Measurements from ENCODE around the gene CA7.

The CA7 gene

GRCh38 chr16:66834746-66835145 is 9.5 kb upstream of the CA7 start:
- Mint-ChIP-seq H3K4me3 (no peak overlapping the region), H3K27ac (no peak overlapping the region), H3K36me3 (no peaks in the 10 kb centered on the region), H3K9me3 (peaks cover 2% of the 10 kb centered on the region), H3K4me1 (no peaks in the 10 kb centered on the region), H3K27me3 (peaks cover 7% of the 10 kb centered on the region)
- ATAC-seq (ENCODE audit: low read depth) (no peak), DNase-seq (ENCODE audit: low spot score in 2 of 2) (no peak)

DNA sequence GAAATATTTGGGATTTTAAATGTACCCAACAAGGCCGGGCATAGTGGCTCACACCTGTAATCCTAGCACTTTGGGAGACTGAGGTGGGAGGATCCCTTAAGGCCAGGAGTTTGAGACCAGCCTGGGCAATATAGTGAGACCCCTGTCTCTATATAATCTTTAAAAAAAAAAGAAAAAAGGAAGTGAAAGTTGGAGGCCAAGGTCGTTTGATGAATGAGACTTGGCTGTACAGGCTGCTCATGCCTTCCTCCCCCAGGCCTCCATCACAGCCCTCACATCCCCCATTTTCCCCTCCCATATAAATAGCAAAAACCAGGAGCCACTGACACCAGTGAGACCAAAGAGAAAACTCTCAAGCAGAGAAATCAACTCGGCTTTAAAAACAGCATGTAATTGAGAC is 3.3 kb upstream of the CA7 start:
- DNase-seq (ENCODE audit: low spot score in 2 of 2), result no peak
- H3K27ac Mint-ChIP-seq, result no peak overlapping the region
- H3K27me3 Mint-ChIP-seq, result peaks cover 18% of the 10 kb centered on the region
- no peak overlapping the region for H3K4me3 Mint-ChIP-seq
- H3K4me1 Mint-ChIP-seq, result peaks cover 5% of the 10 kb centered on the region
- peaks cover 4% of the 10 kb centered on the region for H3K9me3 Mint-ChIP-seq
- no peak for ATAC-seq (ENCODE audit: low read depth)
- H3K36me3 Mint-ChIP-seq, result no peaks in the 10 kb centered on the region

GRCh38 chr16:66841366-66841765 is 2.8 kb upstream of the CA7 start:
- no peak for DNase-seq (ENCODE audit: low spot score in 2 of 2)
- H3K27ac Mint-ChIP-seq, result no peak overlapping the region
- H3K4me1 Mint-ChIP-seq, result peaks cover 8% of the 10 kb centered on the region
- no peak for ATAC-seq (ENCODE audit: low read depth)
- no peak overlapping the region for H3K4me3 Mint-ChIP-seq
- peaks cover 20% of the 10 kb centered on the region for H3K27me3 Mint-ChIP-seq
- no peaks in the 10 kb centered on the region for H3K36me3 Mint-ChIP-seq
- H3K9me3 Mint-ChIP-seq, result peaks cover 4% of the 10 kb centered on the region

DNA sequence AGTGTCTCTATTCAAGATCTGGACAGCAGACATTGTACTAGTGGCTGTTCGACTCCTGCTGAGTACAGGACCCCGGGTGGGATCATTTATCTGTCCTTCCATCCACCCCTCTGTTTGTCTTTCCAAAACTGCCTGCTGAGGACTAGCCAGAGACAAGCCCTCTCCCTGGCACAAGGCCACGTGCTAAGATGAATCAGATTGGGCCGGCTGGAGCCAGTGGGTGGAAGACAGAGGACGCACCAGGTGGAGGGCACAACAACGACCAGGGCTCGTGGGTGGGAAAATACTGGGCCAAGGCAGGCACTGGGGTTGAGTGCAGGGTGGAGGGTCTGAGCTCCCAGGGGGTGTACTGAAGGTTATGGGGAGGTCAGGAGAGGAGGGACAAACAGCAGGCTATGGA is 1.4 kb upstream of the CA7 start:
- H3K9me3 Mint-ChIP-seq, result peaks cover 4% of the 10 kb centered on the region
- no peaks in the 10 kb centered on the region for H3K36me3 Mint-ChIP-seq
- ATAC-seq (ENCODE audit: low read depth), result no peak
- peaks cover 22% of the 10 kb centered on the region for H3K27me3 Mint-ChIP-seq
- no peak overlapping the region for H3K27ac Mint-ChIP-seq
- no peak overlapping the region for H3K4me3 Mint-ChIP-seq
- H3K4me1 Mint-ChIP-seq, result peaks cover 8% of the 10 kb centered on the region
- no peak for DNase-seq (ENCODE audit: low spot score in 2 of 2)

- Mint-ChIP-seq H3K27ac (no peak overlapping the region), H3K4me1 (peaks cover 8% of the 10 kb centered on the region), H3K4me3 (peak overlapping the region; percentile 62), H3K36me3 (no peaks in the 10 kb centered on the region), H3K27me3 (peaks cover 22% of the 10 kb centered on the region), H3K9me3 (peaks cover 4% of the 10 kb centered on the region)
- ATAC-seq (ENCODE audit: low read depth) (no peak), DNase-seq (ENCODE audit: low spot score in 2 of 2) (no peak)
Observed at GRCh38 chr16:66843191-66843590, 1.0 kb upstream of the CA7 start.

- DNase-seq (ENCODE audit: low spot score in 2 of 2) (no peak), ATAC-seq (ENCODE audit: low read depth) (no peak)
- Mint-ChIP-seq H3K27ac (no peak overlapping the region), H3K36me3 (no peaks in the 10 kb centered on the region), H3K27me3 (peaks cover 25% of the 10 kb centered on the region), H3K4me3 (peak overlapping the region; percentile 62), H3K9me3 (peaks cover 2% of the 10 kb centered on the region), H3K4me1 (peaks cover 8% of the 10 kb centered on the region)
Observed at GRCh38 chr16:66844009-66844341, 239 bp upstream of the CA7 start.

DNA sequence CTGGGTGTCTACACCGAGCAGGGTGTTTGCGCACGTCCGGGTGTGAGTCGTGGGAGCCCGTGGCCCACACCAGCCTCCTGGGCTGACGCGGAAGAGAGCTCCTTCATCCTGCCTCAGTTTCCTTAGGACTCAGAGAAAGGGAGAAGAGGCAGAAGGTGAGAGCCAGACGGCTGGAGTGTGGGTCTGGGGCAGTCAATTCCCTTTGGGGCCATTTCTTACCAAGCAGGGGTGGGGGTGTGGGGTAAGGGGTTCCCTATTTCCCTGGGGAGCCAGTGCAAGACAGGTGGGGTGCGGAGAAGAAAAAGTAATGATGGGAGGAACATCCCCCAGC is 831 bp downstream of the CA7 start:
- Mint-ChIP-seq H3K36me3 (no peaks in the 10 kb centered on the region), H3K9me3 (peaks cover under 1% of the 10 kb centered on the region), H3K27me3 (peaks cover 25% of the 10 kb centered on the region), H3K4me3 (no peak overlapping the region), H3K4me1 (peaks cover 8% of the 10 kb centered on the region), H3K27ac (no peak overlapping the region)
- DNase-seq (ENCODE audit: low spot score in 2 of 2) (no peak), ATAC-seq (ENCODE audit: low read depth) (peak; percentile 17)

DNA sequence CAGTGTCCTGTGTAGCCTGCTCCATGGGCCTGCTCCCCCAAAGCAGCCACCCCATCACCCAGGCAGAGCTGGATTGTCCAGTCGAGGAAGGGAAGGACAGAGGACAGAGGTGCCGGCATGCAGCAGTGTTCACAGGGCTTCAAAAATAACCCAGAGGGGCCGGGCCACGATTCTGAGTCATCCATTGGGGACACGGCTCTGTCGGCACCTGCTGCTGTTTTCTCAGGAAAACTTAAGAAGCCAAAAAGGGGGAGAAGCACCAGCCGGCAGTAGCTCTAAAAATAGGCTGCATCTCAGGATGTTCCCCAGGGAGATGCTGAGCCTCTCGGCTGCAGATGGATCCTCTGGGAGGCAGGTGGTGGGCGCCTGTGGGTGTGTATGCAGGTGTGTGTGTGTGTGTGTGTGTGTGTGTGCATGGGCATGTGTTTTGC is 1.6 kb downstream of the CA7 start:
- no peaks in the 10 kb centered on the region for H3K36me3 Mint-ChIP-seq
- no peak for ATAC-seq (ENCODE audit: low read depth)
- no peaks in the 10 kb centered on the region for H3K9me3 Mint-ChIP-seq
- no peak overlapping the region for H3K4me3 Mint-ChIP-seq
- peaks cover 8% of the 10 kb centered on the region for H3K4me1 Mint-ChIP-seq
- peaks cover 25% of the 10 kb centered on the region for H3K27me3 Mint-ChIP-seq
- H3K27ac Mint-ChIP-seq, result no peak overlapping the region
- no peak for DNase-seq (ENCODE audit: low spot score in 2 of 2)

DNA sequence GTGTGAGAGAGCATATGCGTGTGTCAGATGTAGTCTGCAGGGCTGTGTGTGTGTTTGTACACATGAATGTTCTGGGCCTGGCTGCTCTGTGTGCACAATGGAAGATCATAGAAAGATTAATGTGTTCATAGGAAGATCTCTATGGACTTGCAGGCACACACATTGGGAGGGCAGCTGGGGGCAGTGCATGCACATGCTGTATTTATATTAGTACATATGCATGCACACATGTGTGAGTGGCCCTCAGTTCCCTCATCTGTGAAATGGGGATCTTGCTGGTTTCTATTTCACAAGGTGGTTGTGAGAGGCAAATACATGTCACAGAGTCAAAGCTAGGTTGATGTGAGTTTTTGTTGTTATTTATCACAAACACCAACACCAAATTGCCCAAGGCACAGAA is 2.1 kb downstream of the CA7 start:
- H3K27me3 Mint-ChIP-seq, result peaks cover 25% of the 10 kb centered on the region
- H3K36me3 Mint-ChIP-seq, result no peaks in the 10 kb centered on the region
- no peak overlapping the region for H3K4me3 Mint-ChIP-seq
- H3K4me1 Mint-ChIP-seq, result peaks cover 6% of the 10 kb centered on the region
- H3K27ac Mint-ChIP-seq, result no peak overlapping the region
- no peaks in the 10 kb centered on the region for H3K9me3 Mint-ChIP-seq
- ATAC-seq (ENCODE audit: low read depth) (peak; percentile 41), DNase-seq (ENCODE audit: low spot score in 2 of 2) (no peak)

GRCh38 chr16:66846831-66847230 is 2.6 kb downstream of the CA7 start:
- Mint-ChIP-seq H3K36me3 (no peaks in the 10 kb centered on the region), H3K9me3 (no peaks in the 10 kb centered on the region), H3K4me3 (no peak overlapping the region), H3K4me1 (peaks cover 6% of the 10 kb centered on the region), H3K27me3 (peaks cover 25% of the 10 kb centered on the region), H3K27ac (no peak overlapping the region)
- no peak for DNase-seq (ENCODE audit: low spot score in 2 of 2)
- ATAC-seq (ENCODE audit: low read depth), result no peak

DNA sequence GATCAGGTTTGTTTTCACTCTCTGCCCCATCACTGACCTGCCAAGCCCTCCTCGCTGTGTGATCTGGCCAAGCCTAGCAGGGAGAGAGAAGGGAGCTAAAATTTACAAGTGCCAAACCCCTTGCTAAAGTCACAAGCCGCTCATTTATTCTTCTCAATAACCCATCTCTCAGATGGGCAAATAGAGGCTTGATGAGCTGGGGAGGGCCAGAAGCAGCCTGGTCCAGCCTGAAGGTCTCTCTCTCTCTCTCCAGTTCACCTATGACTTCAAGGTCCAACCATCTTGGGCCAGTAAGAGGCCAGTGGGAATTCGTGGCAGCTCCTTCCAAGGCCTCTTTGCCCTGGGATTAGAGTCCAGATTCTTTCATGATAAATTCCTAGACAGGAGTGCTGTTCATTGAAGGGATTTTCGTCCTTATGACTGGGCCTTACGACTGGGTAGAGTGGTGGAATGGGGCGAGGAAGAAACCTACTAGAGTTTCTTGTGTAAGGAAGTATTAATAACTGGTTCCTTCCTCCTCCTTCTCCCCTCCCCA is 3.4 kb downstream of the CA7 start:
- H3K27me3 Mint-ChIP-seq, result peaks cover 22% of the 10 kb centered on the region

GRCh38 chr16:66848172-66848571 is 4.0 kb downstream of the CA7 start:
- no peaks in the 10 kb centered on the region for H3K36me3 Mint-ChIP-seq
- no peak for ATAC-seq (ENCODE audit: low read depth)

More for the DNA sequence above, 3.4 kb downstream of the CA7 start:
- no peak for ATAC-seq (ENCODE audit: low read depth)
- H3K9me3 Mint-ChIP-seq, result no peaks in the 10 kb centered on the region
- no peak for DNase-seq (ENCODE audit: low spot score in 2 of 2)
- peaks cover 6% of the 10 kb centered on the region for H3K4me1 Mint-ChIP-seq
- H3K36me3 Mint-ChIP-seq, result no peaks in the 10 kb centered on the region
- no peak overlapping the region for H3K4me3 Mint-ChIP-seq
- no peak overlapping the region for H3K27ac Mint-ChIP-seq

GRCh38 chr16:66849021-66849420 is 4.8 kb downstream of the CA7 start:
- peaks cover 16% of the 10 kb centered on the region for H3K27me3 Mint-ChIP-seq
- H3K4me3 Mint-ChIP-seq, result no peak overlapping the region
- H3K9me3 Mint-ChIP-seq, result no peaks in the 10 kb centered on the region
- no peaks in the 10 kb centered on the region for H3K36me3 Mint-ChIP-seq
- DNase-seq (ENCODE audit: low spot score in 2 of 2) (no peak), ATAC-seq (ENCODE audit: low read depth) (no peak)
- H3K4me1 Mint-ChIP-seq, result peaks cover 4% of the 10 kb centered on the region
- H3K27ac Mint-ChIP-seq, result no peak overlapping the region

More at GRCh38 chr16:66848172-66848571, 4.0 kb downstream of the CA7 start:
- H3K4me1 Mint-ChIP-seq, result peaks cover 6% of the 10 kb centered on the region
- H3K4me3 Mint-ChIP-seq, result no peak overlapping the region
- no peaks in the 10 kb centered on the region for H3K9me3 Mint-ChIP-seq
- no peak for DNase-seq (ENCODE audit: low spot score in 2 of 2)
- no peak overlapping the region for H3K27ac Mint-ChIP-seq
- peaks cover 18% of the 10 kb centered on the region for H3K27me3 Mint-ChIP-seq

- H3K27me3 Mint-ChIP-seq, result peaks cover 16% of the 10 kb centered on the region
- no peak overlapping the region for H3K27ac Mint-ChIP-seq
- H3K4me1 Mint-ChIP-seq, result peaks cover 4% of the 10 kb centered on the region
- ATAC-seq (ENCODE audit: low read depth), result no peak
- no peak for DNase-seq (ENCODE audit: low spot score in 2 of 2)
- no peaks in the 10 kb centered on the region for H3K9me3 Mint-ChIP-seq
- H3K36me3 Mint-ChIP-seq, result no peaks in the 10 kb centered on the region
- no peak overlapping the region for H3K4me3 Mint-ChIP-seq
Observed at GRCh38 chr16:66849549-66849948, 5.3 kb downstream of the CA7 start.

- peak; percentile 45 for ATAC-seq (ENCODE audit: low read depth)
- Mint-ChIP-seq H3K27ac (no peak overlapping the region), H3K4me1 (peaks cover 4% of the 10 kb centered on the region), H3K4me3 (no peak overlapping the region), H3K9me3 (no peaks in the 10 kb centered on the region), H3K36me3 (no peaks in the 10 kb centered on the region), H3K27me3 (peaks cover 12% of the 10 kb centered on the region)
- no peak for DNase-seq (ENCODE audit: low spot score in 2 of 2)
Observed at GRCh38 chr16:66850115-66850815, 6.1 kb downstream of the CA7 start.
